Right lobe of liver (tissue), 6 donors: ENCODE results near the gene CNGB1. TPM values are rescaled to one million over a fixed set of nuclear protein-coding genes. Genes with fewer than 3 reads are reported as not detected.

ENCODE experiments used
- ATAC-seq, 4 donors: fragments of 200-7000 bp; cut with Tn5 transposase; one replicate each; pipeline ENCODE4 v1.9.1; 2020; ENCODE audit warnings: mild to moderate bottlenecking in 4 of 4, moderate library complexity in 4 of 4
- DNase-seq, 3 donors: peaks; one replicate each; pipeline ENCODE4 v3.0.0-alpha.2; 2020
- H3K27ac ChIP-seq, 3 donors: fragments of 200-600 bp; one replicate each; pipeline ENCODE4 v1.8.0; 2022
- H3K27me3 ChIP-seq, 2 donors: fragments of 200-600 bp; one replicate each; pipeline ENCODE4 v1.8.0; 2022
- H3K36me3 ChIP-seq, 4 donors: fragments of 200-600 bp; sonication (generic) in 1 of 4; one replicate each; pipeline versions ENCODE4 v1.5.1 to v1.8.0; 2017 to 2022; ENCODE audit warnings: control low read depth in 1 of 4
- H3K4me1 ChIP-seq, 4 donors: fragments of 200-600 bp; sonication (generic) in 1 of 4; one replicate each; pipeline versions ENCODE4 v1.5.1 to v1.8.0; 2017 to 2022; ENCODE audit warnings: control low read depth in 1 of 4
- H3K4me3 ChIP-seq, 3 donors: fragments of 200-600 bp; one replicate each; pipeline ENCODE4 v1.8.0; 2022
- H3K9me3 ChIP-seq, 4 donors: fragments of 200-600 bp; sonication (generic) in 1 of 4; one replicate each; pipeline versions ENCODE4 v1.5.1 to v1.8.0; 2017 to 2022; ENCODE audit warnings: control low read depth in 1 of 4
- POLR2A ChIP-seq: fragments of 450-650 bp; IDR thresholded peaks from one replicate; pipeline ENCODE4 v1.6.1; 2017; ENCODE audit warnings: antibody characterized with exemption, mild to moderate bottlenecking
- WGBS: methylation state at CpG from one replicate; pipeline ENCODE4 v1.1.6; 2018; ENCODE audit warnings: low coverage, low lambda C conversion rate; ENCODE audit not compliant: insufficient coverage; ENCODE audit errors: missing lambda C conversion rate; 5-methylcytosine and 5-hydroxymethylcytosine counted together
- intact Hi-C, 2 donors: fragments of 100-400 bp; cut with DNase I; formaldehyde crosslinking; loops; one replicate each; pipeline versions ENCODE4 v1.11.2 to v1.14.1; 2022
- total RNA-seq, 6 experiments: library from RNA; depleted of rRNA in 2 of 6; stranded (reverse); fragments of >200 nt in 2 of 6; fragmentation: NEBNext Ultra II Directional in 3 of 6; extraction: Animal tissue kit (Norgen Biotek cat#: 25700) in 3 of 6; gene quantifications; one replicate each; pipeline versions ENCODE4 v1.1.0 to v1.2.4, GENCODE V29; 2016 to 2023
- TF ChIP-seq, protein P1 (sequence below), 4 donors: fragments of 200-600 bp in 3 of 4; fragments of 450-650 bp in 1 of 4; IDR thresholded peaks; one replicate each; pipeline versions ENCODE4 v1.5.1 to v1.8.0; 2016 to 2022; ENCODE audit warnings: antibody characterized with exemption in 4 of 4, mild to moderate bottlenecking in 2 of 4
- donor health status: DM: no; HTN: yes; CAD: no.
- donor health status: DM: no; HTN: no; CAD: no.
- donor health status: DM: no; HTN: no; CAD: no.
- donor health status: DM: no; HTN: yes; CAD: no.
- donor health status: DM: no; HTN: yes; CAD: no.

CNGB1 gene
- total RNA-seq, 6 experiments from 2014 or later = not detected

DNA sequence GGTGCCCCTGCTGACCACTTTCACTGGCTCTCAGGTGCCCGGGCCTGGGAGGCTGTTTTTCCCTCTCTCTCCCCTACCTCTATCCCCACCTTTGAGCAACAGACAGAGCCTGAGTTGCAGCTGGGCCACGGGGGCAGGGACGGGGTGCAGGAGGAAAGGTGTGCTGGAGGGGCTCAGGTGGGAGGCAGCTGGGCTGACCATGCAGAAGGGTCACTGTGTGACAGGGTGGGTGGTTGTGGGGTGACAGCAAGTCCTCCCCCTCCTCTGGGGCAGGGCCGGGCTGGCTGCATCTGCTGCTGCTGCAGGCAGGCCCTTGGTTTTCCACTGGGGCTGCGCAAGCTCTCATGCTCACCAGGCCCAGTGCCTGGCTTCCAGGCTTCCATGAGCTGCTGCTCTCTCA, 23.0 kb upstream of the CNGB1 start:
- H3K9me3 ChIP-seq = no peaks in the 10 kb centered on the region
- H3K36me3 ChIP-seq = peaks cover 0 to 17% (median 0%) of the 10 kb centered on the region in 4 donors
- no CpG with 5 or more reads among the region's 5 CpGs for WGBS
- no peak overlapping the region for H3K4me3 ChIP-seq
- TF ChIP-seq POLR2A = no peak
- TF ChIP-seq, protein P1, sequence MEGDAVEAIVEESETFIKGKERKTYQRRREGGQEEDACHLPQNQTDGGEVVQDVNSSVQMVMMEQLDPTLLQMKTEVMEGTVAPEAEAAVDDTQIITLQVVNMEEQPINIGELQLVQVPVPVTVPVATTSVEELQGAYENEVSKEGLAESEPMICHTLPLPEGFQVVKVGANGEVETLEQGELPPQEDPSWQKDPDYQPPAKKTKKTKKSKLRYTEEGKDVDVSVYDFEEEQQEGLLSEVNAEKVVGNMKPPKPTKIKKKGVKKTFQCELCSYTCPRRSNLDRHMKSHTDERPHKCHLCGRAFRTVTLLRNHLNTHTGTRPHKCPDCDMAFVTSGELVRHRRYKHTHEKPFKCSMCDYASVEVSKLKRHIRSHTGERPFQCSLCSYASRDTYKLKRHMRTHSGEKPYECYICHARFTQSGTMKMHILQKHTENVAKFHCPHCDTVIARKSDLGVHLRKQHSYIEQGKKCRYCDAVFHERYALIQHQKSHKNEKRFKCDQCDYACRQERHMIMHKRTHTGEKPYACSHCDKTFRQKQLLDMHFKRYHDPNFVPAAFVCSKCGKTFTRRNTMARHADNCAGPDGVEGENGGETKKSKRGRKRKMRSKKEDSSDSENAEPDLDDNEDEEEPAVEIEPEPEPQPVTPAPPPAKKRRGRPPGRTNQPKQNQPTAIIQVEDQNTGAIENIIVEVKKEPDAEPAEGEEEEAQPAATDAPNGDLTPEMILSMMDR (IDR thresholded peaks at IDR 0.05) = no peak
- no peaks in the 10 kb centered on the region for H3K4me1 ChIP-seq
- peak in 1 of 3 donors; percentile 46 for DNase-seq
- intact Hi-C loops = no loop called here
- ATAC-seq = no peak
- no peaks in the 10 kb centered on the region for H3K27me3 ChIP-seq
- H3K27ac ChIP-seq = no peak overlapping the region

DNA sequence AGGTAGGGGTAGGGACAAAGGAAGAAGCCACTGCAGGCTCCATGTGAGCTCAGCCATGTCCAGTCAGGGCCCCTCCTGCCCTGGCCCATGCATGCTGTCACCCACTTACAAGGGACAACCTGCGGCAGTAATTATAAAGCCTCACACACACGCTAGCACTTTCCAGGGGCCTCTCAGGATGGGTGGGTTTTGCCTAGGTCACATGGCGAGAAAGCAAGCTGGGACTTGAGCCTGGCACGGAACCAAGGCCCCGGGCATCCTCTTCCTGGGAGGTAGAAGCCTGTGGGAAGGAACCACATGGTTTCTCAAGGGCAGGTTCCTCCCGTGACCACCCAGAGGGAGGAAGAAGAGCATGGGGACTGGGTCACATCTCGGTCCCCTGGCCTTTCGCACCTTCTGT, 22.5 kb upstream of the CNGB1 start:
- H3K27ac ChIP-seq = no peak overlapping the region
- no peaks in the 10 kb centered on the region for H3K4me1 ChIP-seq
- no peaks in the 10 kb centered on the region for H3K27me3 ChIP-seq
- no peak overlapping the region for H3K4me3 ChIP-seq
- no peak for TF ChIP-seq POLR2A
- TF ChIP-seq, protein P1 (IDR thresholded peaks at IDR 0.05) = no peak
- H3K36me3 ChIP-seq = peaks cover 0 to 17% (median 0%) of the 10 kb centered on the region in 4 donors
- intact Hi-C loops = no loop called here
- ATAC-seq (no peak), DNase-seq (peak in 1 of 3 donors; percentile 48)
- 20% methylated on average over 1 of the region's 8 CpGs for WGBS
- H3K9me3 ChIP-seq = no peaks in the 10 kb centered on the region

DNA sequence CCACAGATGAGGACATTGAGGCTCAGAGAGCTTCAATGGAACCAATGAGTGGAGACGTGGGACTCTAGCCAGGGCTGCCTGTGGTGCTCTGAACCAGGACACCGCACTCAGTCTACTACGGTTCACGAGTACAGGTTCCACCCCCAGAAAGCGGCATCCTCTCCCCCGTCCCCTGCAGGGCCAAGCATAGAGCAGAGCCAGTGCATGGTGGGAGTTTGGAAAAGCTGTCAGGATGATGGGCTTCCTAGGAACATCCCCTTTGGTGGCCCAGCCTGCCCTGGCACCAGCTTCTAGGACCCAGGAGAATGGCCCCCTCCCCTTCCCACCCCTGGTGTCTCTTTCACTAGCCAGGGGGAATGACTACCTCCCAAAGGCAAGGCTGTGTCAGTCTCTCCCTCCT, 21.2 kb upstream of the CNGB1 start:
- WGBS = no CpG with 5 or more reads among the region's 6 CpGs
- no peak overlapping the region for H3K4me3 ChIP-seq
- ATAC-seq (no peak), DNase-seq (peak in 1 of 3 donors; percentile 4)
- no peak overlapping the region for H3K27ac ChIP-seq
- TF ChIP-seq POLR2A = no peak
- TF ChIP-seq, protein P1 (IDR thresholded peaks at IDR 0.05) = no peak
- peaks cover 0 to 9% (median 0%) of the 10 kb centered on the region in 4 donors for H3K36me3 ChIP-seq
- H3K9me3 ChIP-seq = no peaks in the 10 kb centered on the region
- intact Hi-C loops = no loop called here
- H3K4me1 ChIP-seq = no peaks in the 10 kb centered on the region
- H3K27me3 ChIP-seq = no peaks in the 10 kb centered on the region

DNA sequence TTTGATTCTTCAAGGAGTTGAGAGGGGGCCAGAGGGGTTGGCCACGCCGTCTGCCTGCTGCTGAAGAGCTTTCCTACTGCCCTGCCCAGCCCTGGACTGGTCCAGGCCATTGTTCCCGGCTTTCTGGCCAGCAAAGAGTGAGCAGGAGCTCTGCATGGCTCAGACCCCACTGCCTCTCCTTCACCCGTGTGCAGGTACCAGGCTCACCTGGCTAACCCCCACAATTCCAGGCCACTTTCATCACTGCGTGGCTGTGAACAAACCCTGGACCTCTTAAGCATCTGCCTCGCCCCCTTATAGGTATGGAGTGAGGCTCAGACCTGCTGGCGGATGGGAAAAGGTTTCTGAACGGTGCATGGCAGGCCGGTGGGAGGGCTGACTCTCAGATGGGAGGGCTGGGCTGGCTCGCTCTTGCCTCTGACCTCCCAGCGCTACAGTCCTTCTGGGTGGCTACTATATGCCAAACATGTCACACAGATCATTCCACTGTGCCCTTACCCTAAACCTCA, 20.7 kb upstream of the CNGB1 start:
- intact Hi-C loops = no loop called here
- Histone ChIP-seq H3K27ac (no peak overlapping the region), H3K9me3 (no peaks in the 10 kb centered on the region), H3K4me1 (no peaks in the 10 kb centered on the region), H3K4me3 (no peak overlapping the region), H3K36me3 (peaks cover 0 to 5% (median 0%) of the 10 kb centered on the region in 4 donors), H3K27me3 (no peaks in the 10 kb centered on the region)
- DNase-seq (peak in 1 of 3 donors; percentile 27), ATAC-seq (no peak)
- 58% methylated on average over 3 of the region's 11 CpGs for WGBS
- TF ChIP-seq, protein P1 (IDR thresholded peaks at IDR 0.05) = no peak
- TF ChIP-seq POLR2A = no peak
